HG03159 (cell line): ENCODE results near the gene GLS.
"Not testable (repeated sequence)": the region's sequence is repeated elsewhere in the genome, so short reads cannot be mapped to it uniquely, and the experiment has no call there.

Experiments used
- ATAC-seq: cut with Tn5 transposase; IDR thresholded peaks from one replicate; pipeline ENCODE4 v1.9.1; 2021; ENCODE audit warnings: mild to moderate bottlenecking, moderate library complexity; ENCODE audit not compliant: unreplicated experiment

Gene GLS

DNA sequence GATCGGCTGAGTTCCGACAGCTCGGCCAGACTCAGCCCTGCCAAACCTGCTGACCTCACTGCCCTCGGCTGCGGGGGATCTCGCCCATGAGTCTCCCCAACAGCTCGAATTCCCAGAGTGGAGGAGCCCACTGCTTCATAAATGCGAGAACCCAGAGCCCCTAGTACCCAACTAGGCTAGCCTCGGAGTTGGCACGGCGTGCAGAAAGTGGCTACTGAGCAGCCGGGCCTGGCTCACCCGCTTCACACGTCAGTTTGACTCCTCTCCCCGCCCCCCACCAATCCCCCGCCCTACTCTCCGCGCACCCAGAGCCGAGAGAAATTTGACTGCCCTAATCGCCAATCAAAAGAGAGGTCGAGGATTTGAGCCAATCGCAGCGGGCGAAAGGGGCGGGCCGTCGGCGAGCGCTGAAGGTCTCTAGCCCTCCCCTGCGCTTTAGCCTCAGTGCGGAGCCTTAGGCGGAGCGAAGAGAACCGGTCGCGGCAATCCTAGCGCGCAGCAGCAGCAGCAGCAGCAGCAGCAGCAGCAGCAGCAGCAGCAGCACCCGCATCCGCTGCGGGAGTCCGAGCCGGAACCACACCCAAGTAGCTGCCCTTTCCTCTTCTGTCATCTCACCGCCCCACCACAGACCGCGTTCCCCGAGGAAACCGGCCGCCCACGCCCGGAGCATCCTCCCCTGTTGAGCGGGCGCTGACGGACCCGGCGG lies at the start of gene GLS:
Gene GLS (plus strand): TSS at position 444 of the 706 bp plus-strand sequence. CDS start 264 bp downstream, outside the sequence.
- peak; percentile 72 for ATAC-seq

GRCh38 chr2:190831941-190832340 lies 48.7 kb upstream of the GLS start:
- ATAC-seq, result no peak

DNA sequence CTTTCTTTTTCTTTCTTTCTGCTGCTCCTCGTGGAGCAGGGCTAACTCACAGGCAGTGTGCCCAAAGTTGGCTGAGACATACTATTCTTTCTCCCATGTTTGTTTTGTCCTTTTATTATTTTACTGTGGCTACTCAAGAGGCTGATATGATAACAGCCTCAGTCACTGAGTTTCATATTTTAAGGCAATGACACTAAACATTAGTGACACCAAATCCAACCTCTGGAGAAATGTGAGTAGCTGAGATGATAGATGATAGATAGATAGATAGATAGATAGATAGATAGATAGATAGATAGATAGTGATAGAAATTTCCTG lies 45.8 kb upstream of the GLS start:
- ATAC-seq, result no peak

DNA sequence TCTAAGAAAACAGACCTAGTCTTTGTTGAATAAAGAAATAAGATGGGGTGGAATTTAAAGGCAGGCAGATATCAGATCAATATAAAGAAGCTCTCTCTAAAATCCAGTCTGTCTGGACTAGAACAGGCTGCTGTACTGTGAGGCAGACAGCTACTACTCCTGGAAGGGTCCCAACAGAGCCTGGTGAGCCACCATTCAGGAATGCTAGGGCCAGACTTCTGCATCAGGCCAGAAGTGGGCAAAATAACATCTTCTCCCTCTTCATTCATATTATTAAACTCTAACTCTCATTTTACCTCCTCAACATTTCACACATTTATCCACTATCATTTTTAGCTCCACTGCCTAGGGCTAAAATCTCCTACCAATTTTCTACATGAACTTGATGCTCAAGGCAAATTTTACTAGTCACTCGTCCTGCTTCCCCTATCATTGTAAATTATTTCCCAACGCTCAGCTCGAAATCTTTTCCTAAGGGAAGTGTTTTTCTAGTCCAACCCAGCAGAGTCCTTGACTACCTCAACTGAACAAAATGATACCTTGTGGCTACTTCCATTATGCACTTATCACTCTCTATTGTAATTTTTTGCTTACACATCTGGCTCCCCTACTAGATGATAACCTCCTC lies 45.2 kb upstream of the GLS start:
- no peak for ATAC-seq

GRCh38 chr2:190836767-190837166 lies 43.9 kb upstream of the GLS start:
- no peak for ATAC-seq

DNA sequence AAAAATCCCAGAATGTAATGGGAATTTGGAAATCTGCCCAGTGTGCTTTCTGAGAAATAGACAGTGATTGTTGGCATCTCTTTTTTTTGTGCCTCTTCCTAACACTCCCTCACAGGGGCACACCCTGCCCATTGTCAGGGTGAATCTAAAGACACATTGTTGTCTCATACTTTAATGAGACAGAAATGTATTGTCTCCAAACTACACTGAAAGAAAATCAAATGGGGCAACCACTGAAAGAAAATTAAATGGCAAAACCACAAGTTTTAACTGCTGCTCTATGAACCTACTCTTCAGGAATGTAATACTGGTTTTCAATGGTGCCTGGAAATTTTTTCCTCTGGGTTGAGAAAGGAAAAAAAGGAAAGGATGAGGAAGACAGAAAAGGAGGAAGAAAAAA lies 43.2 kb upstream of the GLS start:
- ATAC-seq, result no peak

GRCh38 chr2:190837952-190838361 lies 42.7 kb upstream of the GLS start:
- ATAC-seq, result no peak

- ATAC-seq, result no peak
Observed at GRCh38 chr2:190838492-190838910, 42.1 kb upstream of the GLS start.

DNA sequence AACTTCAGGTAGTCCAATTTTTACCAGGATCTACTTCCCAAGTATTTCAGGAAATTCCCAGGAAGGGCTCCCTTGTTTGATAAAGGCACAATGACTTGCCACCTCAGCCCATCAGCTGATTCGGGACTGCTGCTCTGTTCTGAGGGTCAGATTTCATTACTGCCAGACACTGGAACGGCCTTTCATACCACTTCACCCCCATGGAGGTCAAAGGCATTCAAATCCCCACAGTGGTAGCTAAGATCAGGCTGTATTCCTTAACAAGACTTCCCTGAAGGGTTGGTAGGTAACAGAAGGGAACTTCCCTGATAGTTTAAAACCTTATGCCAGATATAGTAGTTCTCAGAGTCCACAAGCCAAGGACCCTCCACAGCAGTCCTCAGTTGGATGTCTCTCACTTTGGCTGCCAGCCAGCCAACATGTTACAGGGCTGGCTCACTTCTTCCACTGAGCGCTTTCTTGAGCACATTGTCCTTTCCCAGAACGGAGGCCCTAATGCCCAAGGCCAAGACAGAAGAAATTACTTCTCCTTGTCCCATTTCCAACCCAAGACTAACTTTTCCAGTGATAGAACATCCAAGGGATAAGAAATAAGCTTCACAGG lies 40.0 kb upstream of the GLS start:
- ATAC-seq, result no peak

DNA sequence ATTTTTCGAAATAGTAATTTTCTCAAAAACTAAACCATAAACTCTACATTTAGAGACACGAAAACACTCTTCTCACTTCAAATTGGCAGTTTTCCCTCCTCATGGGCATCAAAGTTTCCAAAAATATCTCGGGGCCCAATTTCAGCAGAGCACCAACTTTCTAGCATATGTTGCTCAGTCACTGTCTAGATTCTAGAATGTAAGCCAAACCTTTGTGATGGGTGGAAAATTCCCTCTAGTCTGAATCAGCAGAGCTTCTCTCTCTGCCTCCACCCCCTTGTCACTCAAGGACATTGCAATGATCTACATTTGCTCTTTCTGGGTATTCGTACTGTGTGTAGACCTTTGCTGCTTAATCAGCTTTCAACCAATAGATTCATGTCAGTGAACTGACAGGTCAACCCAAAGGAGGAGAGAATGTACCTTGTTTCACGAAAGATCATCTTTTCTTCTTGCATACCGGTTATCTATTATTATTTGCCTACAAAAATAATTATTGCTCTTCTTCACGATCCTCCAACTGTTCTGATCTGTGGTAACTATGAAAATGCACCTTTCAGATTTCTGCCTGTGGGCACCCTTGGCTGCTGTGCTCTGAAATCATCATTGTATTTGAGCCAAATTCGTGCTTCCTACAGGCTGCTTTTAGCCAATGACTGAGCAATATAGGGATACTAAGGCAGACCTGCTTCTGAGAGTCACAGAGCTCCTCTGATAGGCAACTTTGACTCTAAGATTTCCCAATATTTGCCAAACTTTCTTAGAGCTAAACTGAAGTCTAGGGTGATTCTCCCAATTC lies 38.7 kb upstream of the GLS start:
- ATAC-seq, result no peak

DNA sequence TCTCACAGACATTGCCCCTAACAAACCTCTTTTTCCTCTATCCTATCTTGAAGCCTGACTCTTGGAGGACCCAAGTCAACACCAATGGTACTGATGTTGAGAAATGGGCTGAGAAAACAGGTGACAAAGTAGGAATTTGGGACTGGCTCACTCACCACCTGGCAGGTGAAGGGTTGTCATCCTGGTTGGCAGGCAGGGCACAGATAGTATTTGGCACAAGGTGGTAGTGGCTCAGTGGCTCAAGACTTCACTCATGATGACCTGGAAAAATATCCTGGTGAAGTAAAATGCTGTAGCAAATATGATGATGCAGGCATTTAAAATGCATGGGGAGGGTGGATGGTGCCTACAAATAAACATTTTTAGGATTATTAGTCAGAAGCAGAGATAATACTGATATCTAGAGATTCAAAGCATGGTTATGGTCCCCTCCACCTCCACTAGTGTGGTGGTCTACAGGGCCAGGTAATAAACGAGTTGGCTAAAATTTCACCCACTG lies 38.0 kb upstream of the GLS start:
- ATAC-seq, result no peak

- ATAC-seq, result peak; percentile 87
Observed at GRCh38 chr2:190843890-190844699, 36.5 kb upstream of the GLS start.

GRCh38 chr2:190844700-190845401 lies 35.8 kb upstream of the GLS start:
- ATAC-seq, result no peak

DNA sequence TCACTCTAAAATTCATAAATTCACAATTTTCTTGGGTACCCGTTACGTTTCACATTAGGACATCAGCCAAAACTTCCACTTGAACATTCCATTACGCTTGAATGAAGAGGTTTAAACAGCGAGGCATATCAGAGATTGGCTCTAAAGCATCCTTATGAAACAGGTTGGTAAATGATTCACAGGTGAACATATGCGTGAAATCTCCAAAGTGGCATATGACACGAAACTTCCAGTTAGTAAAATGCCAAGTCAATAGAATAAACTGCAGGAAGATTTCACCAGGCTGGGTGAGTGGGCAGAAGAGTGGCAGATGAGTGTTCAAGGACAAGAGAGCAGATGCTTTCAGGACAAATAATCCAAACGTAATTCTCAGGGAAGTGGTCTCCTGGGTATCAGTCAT lies 33.9 kb upstream of the GLS start:
- no peak for ATAC-seq

- no peak for ATAC-seq
Observed at GRCh38 chr2:190847504-190848081, 33.0 kb upstream of the GLS start.

DNA sequence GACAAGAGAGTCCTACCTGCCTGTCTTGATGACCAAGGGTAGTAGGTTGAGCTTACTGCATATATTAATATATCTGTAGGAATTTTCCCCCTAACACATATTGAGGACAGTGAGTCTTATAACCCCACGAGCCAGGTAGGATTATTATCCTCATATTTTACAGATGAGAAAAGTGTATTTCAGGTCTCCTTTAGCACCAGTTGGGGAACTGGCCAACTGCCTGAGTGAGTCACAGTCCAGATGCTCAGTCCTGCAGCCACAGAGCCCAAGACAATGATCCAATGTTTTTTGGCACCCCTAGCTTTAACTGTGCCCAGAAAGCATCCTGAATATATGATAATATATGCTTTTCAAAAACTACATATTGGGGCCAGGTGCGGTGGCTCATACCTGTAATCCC lies 30.8 kb upstream of the GLS start:
- ATAC-seq, result no peak

DNA sequence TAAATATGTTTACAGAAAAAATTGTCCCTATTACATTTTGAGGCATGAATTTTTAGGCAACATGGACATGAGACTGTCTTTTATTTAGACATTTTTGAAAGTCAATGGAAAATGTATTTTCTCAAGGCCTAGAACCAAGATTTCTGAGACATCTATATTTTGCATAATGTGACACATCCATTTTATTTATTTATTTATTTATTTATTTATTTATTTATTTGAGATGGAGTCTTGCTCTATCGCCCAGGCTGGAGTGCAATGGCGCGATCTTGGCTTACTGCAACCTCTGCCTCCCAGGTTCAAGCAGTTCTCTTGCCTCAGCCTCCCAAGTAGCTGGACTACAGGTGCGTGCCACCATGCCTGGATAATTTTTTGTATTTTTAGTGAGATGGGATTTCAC lies 27.6 kb upstream of the GLS start:
- ATAC-seq, result not testable (repeated sequence)

GRCh38 chr2:190853531-190854383 lies 26.9 kb upstream of the GLS start:
- peak; percentile 56 for ATAC-seq

DNA sequence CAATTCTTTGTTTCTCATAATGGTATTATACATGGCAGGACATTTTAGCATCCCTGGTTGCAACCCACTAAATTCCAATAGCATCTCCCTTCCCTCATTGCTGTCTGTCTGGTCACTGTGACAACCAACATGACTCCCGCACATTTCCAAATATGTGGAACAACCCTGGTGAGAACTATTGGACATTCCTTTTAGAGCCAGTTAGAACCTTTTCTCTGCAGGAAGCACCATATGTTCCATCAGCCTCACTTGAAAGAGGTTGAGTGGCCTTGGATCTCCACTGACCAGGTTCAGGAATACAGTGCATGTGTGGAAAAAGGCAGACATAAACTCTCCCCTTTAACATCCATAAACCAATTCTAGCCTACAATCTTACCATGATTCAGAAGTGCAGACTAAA lies 25.9 kb upstream of the GLS start:
- no peak for ATAC-seq
